ENCODE measurements around the gene SPATA6L. TPM values are rescaled to one million over a fixed set of nuclear protein-coding genes. Genes with fewer than 3 reads are reported as not detected.
"Not testable (repeated sequence)": the region's sequence is repeated elsewhere in the genome, so short reads cannot be mapped to it uniquely, and the experiment has no call there.

Gene SPATA6L
- polyA plus RNA-seq, 3 donors from 2014 or later, result 0.49 to 1.3 TPM; not detected in 1

DNA sequence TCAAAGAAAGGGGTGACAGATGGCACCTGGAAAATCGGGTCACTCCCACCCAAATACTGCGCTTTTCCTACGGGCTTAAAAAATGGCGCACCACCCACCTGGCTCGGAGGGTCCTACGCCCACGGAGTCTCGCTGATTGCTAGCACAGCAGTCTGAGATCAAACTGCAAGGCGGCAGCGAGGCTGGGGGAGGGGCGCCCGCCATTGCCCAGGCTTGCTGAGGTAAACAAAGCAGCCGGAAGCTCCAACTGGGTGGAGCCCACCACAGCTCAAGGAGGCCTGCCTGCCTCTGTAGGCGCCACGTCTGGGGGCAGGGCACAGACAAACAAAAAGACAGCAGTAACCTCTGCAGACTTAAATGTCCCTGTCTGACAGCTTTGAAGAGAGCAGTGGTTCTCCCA, 60.2 kb downstream of the SPATA6L start:
- not testable (repeated sequence) for H3K4me3 Mint-ChIP-seq, H3K27ac Mint-ChIP-seq
- DNase-seq, result peak in 1 of 3 donors; percentile 48

DNA sequence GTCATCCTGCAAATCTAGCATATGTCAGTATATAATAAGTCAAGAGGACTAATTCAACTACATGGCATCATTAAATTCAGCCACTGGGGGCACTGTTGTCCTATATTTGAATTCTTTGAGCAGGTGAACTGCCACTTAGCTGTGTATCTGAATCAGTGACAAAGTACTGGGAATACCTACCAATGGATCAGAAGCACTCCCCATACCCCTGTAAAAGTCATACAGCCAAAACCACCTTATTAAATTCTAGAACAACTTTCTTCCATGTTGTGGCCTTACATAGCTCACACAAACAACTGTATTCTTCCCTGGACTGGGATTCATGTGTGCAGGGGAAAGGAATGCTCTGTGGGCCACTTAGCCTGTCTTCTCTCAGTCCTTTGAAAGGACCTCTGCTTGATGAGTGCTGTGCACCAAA, 61.6 kb downstream of the SPATA6L start:
- H3K36me3 Mint-ChIP-seq, result peaks cover 6 to 28% (median 8%) of the 10 kb centered on the region in 3 donors
- peaks cover 0 to 2% (median 0%) of the 10 kb centered on the region in 6 donors for H3K9me3 Mint-ChIP-seq
- no peak overlapping the region for H3K4me3 Mint-ChIP-seq
- peaks cover 3 to 6% (median 6%) of the 10 kb centered on the region in 3 donors for H3K27me3 Mint-ChIP-seq (ENCODE audit: low read depth in 3 of 3)
- H3K27ac Mint-ChIP-seq, result peak overlapping the region in 1 of 6 donors; percentile 78
- peaks cover 5 to 8% of the 10 kb centered on the region in 2 donors for H3K4me1 Mint-ChIP-seq
- DNase-seq, result peak; percentile 45 to 69 (median 58)

More for the DNA sequence above, 60.2 kb downstream of the SPATA6L start:
- not testable (repeated sequence) for H3K9me3 Mint-ChIP-seq; H3K27me3 Mint-ChIP-seq (ENCODE audit: low read depth in 3 of 3); H3K4me1 Mint-ChIP-seq
- H3K36me3 Mint-ChIP-seq, result peaks cover 6 to 17% (median 8%) of the 10 kb centered on the region in 3 donors

DNA sequence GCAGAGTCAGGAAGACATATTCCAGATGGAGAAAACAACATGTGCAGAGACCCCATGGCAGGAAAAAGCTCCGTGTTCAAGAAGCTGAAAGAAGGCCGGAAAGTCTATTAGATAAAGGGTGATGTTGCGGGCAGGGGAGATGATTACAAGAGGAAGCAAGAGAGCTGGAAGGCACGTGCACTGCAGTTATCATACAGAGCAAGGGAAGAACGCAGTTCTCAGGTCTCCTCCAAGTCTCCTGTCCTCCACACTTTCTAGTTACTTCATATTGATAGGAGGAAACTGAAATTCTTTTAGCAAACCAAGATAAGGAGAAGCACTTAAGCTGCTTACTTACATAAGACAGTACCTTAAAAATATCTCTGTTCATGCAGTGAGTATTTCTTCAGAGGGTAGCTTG, 62.5 kb downstream of the SPATA6L start:
- no peaks in the 10 kb centered on the region for H3K9me3 Mint-ChIP-seq
- H3K4me1 Mint-ChIP-seq, result peaks cover 5 to 8% of the 10 kb centered on the region in 2 donors
- DNase-seq, result no peak
- H3K27ac Mint-ChIP-seq, result no peak overlapping the region
- peaks cover 3 to 6% (median 5%) of the 10 kb centered on the region in 3 donors for H3K27me3 Mint-ChIP-seq (ENCODE audit: low read depth in 3 of 3)
- H3K4me3 Mint-ChIP-seq, result no peak overlapping the region
- peaks cover 6 to 30% (median 8%) of the 10 kb centered on the region in 3 donors for H3K36me3 Mint-ChIP-seq

DNA sequence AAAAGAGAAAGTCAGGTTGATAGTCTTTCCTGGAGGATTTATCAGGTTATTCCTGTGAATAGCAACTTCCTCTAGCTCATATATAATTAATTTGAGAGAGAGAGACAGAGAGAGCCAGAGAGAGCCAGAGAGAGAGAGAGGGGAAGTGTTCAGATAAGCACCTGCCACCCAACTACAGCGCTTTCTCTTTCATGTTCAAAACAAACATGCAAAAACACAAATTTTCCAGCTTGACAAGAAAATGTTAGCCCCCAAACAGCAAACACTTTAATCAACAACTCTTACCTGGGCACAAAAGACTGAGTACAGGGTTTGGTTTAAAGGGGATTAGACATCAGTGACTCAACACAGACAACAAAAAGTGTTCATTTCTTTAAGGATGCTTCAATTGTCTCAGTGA, 65.9 kb downstream of the SPATA6L start:
- peaks cover 15 to 16% of the 10 kb centered on the region in 2 donors for H3K4me1 Mint-ChIP-seq
- H3K36me3 Mint-ChIP-seq, result peaks cover 6 to 32% (median 8%) of the 10 kb centered on the region in 3 donors
- no peaks in the 10 kb centered on the region for H3K9me3 Mint-ChIP-seq
- peaks cover 2 to 6% (median 5%) of the 10 kb centered on the region in 3 donors for H3K27me3 Mint-ChIP-seq (ENCODE audit: low read depth in 3 of 3)
- no peak overlapping the region for H3K4me3 Mint-ChIP-seq
- no peak for DNase-seq
- H3K27ac Mint-ChIP-seq, result peak overlapping the region in 2 of 6 donors; percentile 7 to 45

DNA sequence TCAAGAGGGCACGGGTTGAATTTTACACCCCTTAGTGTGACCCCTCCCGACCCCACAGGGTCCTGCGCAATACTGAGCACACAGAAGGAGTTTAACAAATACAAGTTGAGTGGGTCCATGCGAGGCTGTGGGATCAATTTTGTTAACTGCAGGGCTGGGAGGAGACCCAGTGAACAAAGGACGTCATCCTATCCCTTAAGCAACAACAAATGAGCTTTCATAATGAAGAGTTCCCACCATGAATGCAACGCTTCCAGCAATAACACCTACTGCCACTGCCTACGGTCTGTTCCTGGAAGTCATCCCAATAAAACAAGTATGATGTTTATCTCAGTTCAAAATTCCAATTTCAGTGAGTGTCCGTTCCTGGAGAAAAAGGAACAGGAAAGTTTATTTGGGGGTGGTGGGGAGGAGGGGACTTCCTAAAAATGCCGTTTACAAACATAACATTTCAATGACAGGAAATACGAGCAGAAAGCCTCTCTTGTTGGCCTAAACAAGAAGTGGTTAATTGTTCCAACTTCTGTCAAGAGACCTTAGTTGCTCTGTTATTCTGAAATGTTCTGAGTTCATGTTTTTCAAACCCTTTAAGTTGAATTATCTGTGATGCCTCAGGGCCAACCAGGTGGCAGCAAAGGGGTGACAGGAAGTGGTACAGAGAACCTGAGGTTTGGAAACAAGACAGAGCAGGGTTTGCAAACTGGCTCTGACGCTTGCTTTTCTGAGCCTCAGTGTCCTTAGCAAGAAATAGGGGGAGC, 69.9 kb downstream of the SPATA6L start:
- Mint-ChIP-seq H3K9me3 (no peaks in the 10 kb centered on the region), H3K27ac (no peak overlapping the region), H3K4me1 (peaks cover 12 to 15% of the 10 kb centered on the region in 2 donors)

DNA sequence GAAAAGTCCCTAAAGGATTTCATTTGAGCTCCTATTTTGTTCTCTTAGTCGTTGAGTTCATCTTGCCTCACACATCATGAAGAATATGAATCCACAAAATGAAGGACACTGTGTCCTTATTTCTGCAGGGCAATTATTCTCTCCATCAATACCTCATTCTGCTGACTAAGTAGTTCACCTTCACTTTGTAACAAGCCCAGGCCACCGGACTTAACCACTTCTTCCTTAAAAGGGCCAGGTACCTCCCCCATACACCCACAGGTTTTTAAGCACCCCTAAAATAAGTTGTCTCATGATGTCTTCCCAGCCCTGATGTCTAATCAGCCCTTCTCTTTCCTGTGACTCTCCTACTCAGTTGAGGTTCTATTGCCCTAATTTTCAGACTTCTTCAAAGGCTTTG, 71.3 kb downstream of the SPATA6L start:
- Mint-ChIP-seq H3K36me3 (peaks cover 0 to 14% (median 0%) of the 10 kb centered on the region in 3 donors), H3K4me3 (no peak overlapping the region), H3K27ac (no peak overlapping the region), H3K9me3 (no peaks in the 10 kb centered on the region), H3K27me3 (ENCODE audit: low read depth in 3 of 3) (peaks cover 0 to 2% (median 2%) of the 10 kb centered on the region in 3 donors), H3K4me1 (peaks cover 8 to 10% of the 10 kb centered on the region in 2 donors)
- DNase-seq, result no peak

More for the DNA sequence above, 69.9 kb downstream of the SPATA6L start:
- peak; percentile 3 to 29 (median 12) for DNase-seq
- Mint-ChIP-seq H3K36me3 (peaks cover 0 to 22% (median 0%) of the 10 kb centered on the region in 3 donors), H3K27me3 (ENCODE audit: low read depth in 3 of 3) (peaks cover 0 to 5% (median 2%) of the 10 kb centered on the region in 3 donors), H3K4me3 (peak overlapping the region in 2 of 5 donors; percentile 4 to 12)

DNA sequence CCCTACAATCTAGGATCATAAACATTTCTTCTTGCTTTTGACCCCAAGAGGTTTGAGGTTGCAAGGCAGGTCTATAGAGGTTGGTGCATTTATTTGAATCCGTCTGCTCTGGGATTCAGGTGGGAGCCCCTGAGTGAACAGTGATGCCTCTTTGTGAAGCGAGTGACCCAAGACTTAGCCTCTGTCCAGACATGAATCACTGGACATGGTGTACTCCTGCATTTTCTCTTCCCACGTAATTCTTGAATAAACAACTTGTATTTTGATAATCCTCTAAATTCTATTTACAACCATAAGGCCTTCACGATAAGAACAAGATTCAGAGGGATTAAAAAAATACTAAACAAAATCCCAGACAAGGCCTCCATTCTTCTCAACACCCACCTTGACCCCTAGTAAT, 71.7 kb downstream of the SPATA6L start:
- no peak for DNase-seq
- peaks cover 8 to 10% of the 10 kb centered on the region in 2 donors for H3K4me1 Mint-ChIP-seq
- peaks cover 0 to 9% (median 0%) of the 10 kb centered on the region in 3 donors for H3K36me3 Mint-ChIP-seq

DNA sequence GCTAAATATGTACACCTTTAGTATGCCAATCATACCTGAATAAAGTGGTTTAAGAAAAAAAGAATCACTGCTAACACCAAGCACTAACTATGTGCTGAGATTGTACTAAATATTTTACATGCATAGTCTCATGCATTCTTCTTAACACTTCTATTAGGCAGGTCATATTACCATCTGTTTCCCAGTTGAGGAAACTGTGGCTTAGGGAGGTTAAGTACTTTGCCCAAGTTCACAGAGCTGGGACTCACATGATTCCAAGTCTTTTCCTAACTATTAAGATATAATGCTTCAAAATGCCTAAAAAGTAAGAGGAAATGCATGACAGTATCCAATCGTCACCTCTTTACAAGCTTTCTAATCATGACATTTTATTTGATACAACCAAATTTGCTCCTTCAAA, 73.4 kb downstream of the SPATA6L start:
- H3K27ac Mint-ChIP-seq, result no peak overlapping the region
- no peak for DNase-seq
- no peak overlapping the region for H3K4me3 Mint-ChIP-seq
- peaks cover 0 to 9% (median 0%) of the 10 kb centered on the region in 3 donors for H3K36me3 Mint-ChIP-seq
- peaks cover 8 to 10% of the 10 kb centered on the region in 2 donors for H3K4me1 Mint-ChIP-seq
- H3K27me3 Mint-ChIP-seq (ENCODE audit: low read depth in 3 of 3), result peaks cover 0 to 3% (median 2%) of the 10 kb centered on the region in 3 donors
- no peaks in the 10 kb centered on the region for H3K9me3 Mint-ChIP-seq

More for the DNA sequence above, 71.7 kb downstream of the SPATA6L start:
- Mint-ChIP-seq H3K9me3 (no peaks in the 10 kb centered on the region), H3K4me3 (no peak overlapping the region), H3K27ac (no peak overlapping the region), H3K27me3 (ENCODE audit: low read depth in 3 of 3) (peaks cover 0 to 2% (median 2%) of the 10 kb centered on the region in 3 donors)

DNA sequence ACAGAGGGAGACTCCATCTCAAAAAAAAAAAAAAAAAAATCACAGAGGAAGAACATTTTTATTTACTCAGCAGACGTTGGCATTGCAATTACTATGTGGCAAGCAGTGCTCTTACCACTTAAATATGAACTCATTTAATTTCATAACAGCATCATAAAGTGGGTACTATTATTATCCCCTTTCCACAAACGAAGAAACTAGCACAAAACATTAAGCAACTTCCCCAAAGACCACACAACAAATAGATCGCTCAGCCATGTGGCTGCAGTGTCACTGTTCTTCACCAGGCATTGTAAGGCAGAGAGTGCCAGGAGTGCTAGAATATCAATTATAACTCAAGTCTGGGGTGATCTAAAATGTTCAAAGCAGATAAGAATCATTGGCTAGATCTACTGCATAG, 74.0 kb downstream of the SPATA6L start:
- H3K36me3 Mint-ChIP-seq, result peaks cover 0 to 9% (median 0%) of the 10 kb centered on the region in 3 donors
- peaks cover 8 to 10% of the 10 kb centered on the region in 2 donors for H3K4me1 Mint-ChIP-seq
- no peak for DNase-seq
- H3K4me3 Mint-ChIP-seq, result no peak overlapping the region
- no peaks in the 10 kb centered on the region for H3K9me3 Mint-ChIP-seq
- H3K27me3 Mint-ChIP-seq (ENCODE audit: low read depth in 3 of 3), result peaks cover 0 to 3% (median 2%) of the 10 kb centered on the region in 3 donors
- no peak overlapping the region for H3K27ac Mint-ChIP-seq

DNA sequence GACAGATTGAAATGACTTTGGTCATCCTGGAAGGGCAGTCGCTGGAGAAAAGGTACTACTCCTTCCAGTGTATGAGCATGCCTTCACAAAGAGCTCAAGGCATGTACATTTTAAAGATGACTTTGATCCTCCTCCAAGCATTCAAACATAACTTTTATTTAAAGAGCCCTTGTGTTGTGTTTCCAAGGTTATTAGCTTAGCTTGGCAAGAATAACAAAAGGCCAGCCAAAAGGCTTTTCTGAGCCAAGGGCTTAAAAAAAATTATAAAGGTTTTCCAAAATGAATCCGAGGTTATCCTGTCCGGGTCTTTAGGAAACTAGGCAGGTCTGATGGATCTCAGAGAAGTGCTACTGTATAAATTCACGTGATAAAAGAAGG, 75.2 kb downstream of the SPATA6L start:
- Mint-ChIP-seq H3K9me3 (no peaks in the 10 kb centered on the region), H3K27ac (no peak overlapping the region), H3K4me3 (no peak overlapping the region), H3K27me3 (ENCODE audit: low read depth in 3 of 3) (peaks cover 0 to 3% (median 2%) of the 10 kb centered on the region in 3 donors), H3K36me3 (peaks cover 0 to 9% (median 0%) of the 10 kb centered on the region in 3 donors), H3K4me1 (peaks cover 0 to under 1% of the 10 kb centered on the region in 2 donors)
- DNase-seq, result no peak

DNA sequence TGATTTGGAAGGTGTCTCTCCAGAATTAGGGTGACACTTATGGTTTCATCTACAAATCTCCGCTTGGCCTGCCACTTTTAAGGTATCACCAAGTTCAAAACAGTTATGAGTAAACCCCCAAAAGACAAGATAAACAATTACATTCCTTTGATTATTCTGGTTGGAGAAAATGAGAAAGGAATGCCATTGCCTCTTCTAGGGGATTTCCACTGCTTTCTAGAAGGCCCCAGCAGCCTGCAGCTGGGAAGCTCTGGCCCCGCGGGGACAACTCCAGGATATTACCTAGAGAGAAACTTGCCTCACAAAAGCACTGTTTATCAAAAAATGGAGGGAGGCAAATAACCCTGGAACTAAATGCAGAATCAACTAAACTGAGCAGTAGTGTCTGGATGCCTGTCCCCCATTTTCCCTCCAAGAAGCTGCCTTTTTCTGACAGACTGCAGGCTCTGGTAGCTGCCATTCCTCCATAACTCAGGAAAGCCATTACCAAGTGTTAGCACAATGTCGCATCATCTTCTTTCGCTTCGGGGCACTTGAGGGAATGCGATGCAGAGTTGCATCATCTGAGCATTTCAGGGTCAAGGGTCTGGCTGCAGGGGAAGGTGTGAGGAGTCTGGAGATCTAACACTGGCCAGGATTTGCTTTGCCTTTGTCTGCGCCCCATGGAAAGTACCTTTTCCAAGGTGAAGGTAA, 75.7 kb downstream of the SPATA6L start:
- Mint-ChIP-seq H3K4me3 (no peak overlapping the region), H3K4me1 (no peaks in the 10 kb centered on the region), H3K27me3 (ENCODE audit: low read depth in 3 of 3) (peaks cover 0 to 3% (median 2%) of the 10 kb centered on the region in 3 donors), H3K36me3 (peaks cover 0 to 8% (median 0%) of the 10 kb centered on the region in 3 donors), H3K9me3 (no peaks in the 10 kb centered on the region), H3K27ac (no peak overlapping the region)
- DNase-seq, result no peak

DNA sequence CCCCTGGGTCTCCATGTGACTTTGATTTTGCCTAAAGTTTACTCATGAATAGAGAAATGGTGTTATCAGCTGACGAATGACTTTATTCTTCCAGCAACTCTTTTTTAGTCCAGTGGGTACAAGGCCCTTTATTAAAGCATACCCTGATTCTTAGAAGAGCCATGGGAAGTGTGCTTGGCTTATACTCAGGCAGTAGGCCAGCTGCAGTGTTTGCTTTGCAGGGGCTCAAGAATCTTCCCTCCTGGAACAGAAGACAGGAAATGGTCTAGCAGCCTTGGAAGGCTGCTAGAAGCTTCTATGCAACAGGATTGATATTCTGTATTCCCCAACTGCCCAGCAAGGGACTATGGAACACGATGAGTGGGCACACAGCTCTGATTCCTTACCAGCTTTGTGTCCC, 77.6 kb downstream of the SPATA6L start:
- H3K4me1 Mint-ChIP-seq, result no peaks in the 10 kb centered on the region
- H3K27ac Mint-ChIP-seq, result no peak overlapping the region
- H3K4me3 Mint-ChIP-seq, result no peak overlapping the region
- H3K27me3 Mint-ChIP-seq (ENCODE audit: low read depth in 3 of 3), result peaks cover 0 to 6% (median 3%) of the 10 kb centered on the region in 3 donors
- peaks cover 0 to 4% (median 0%) of the 10 kb centered on the region in 3 donors for H3K36me3 Mint-ChIP-seq
- no peak for DNase-seq
- no peaks in the 10 kb centered on the region for H3K9me3 Mint-ChIP-seq

DNA sequence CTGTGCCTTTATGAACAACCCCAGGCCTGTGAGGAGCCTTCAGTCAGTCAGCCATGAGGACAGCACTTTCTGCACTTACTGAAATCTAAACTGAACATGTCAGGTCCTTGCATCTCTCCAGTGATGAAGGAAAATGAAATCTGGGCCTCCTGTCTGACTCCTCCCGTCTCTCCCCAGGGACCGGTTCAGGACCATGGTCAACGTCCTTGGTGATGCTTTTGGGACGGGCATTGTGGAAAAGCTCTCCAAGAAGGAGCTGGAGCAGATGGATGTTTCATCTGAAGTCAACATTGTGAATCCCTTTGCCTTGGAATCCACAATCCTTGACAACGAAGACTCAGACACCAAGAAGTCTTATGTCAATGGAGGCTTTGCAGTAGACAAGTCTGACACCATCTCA, 81.1 kb downstream of the SPATA6L start:
- Mint-ChIP-seq H3K4me1 (no peaks in the 10 kb centered on the region), H3K4me3 (no peak overlapping the region), H3K27me3 (ENCODE audit: low read depth in 3 of 3) (peaks cover 0 to 4% (median 3%) of the 10 kb centered on the region in 3 donors), H3K36me3 (peaks cover 0 to 4% (median 0%) of the 10 kb centered on the region in 3 donors), H3K9me3 (no peaks in the 10 kb centered on the region), H3K27ac (no peak overlapping the region)
- DNase-seq, result no peak

DNA sequence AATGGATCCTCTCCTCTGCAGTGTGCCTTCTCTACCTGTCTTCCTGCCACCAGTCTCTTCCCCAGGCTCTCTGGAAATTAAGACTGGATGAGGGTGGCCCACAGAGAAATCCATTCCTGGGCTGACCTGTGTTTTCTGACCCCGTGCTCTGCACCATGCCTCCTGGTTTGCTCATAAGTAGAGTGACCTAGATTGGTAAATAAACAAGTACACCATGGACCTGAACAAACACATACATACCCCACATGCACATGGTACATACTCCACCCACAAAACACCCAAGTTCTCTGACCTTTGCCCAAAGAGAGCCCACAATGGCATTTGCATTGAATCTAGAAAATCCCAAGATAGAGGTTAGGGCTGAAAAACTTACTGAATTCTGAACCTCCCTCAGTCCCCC, 81.6 kb downstream of the SPATA6L start:
- Mint-ChIP-seq H3K27ac (no peak overlapping the region), H3K27me3 (ENCODE audit: low read depth in 3 of 3) (peaks cover 0 to 4% (median 3%) of the 10 kb centered on the region in 3 donors), H3K4me3 (no peak overlapping the region), H3K36me3 (peaks cover 0 to 4% (median 0%) of the 10 kb centered on the region in 3 donors), H3K9me3 (no peaks in the 10 kb centered on the region), H3K4me1 (no peaks in the 10 kb centered on the region)
- no peak for DNase-seq

Data from immature natural killer cell (primary cell).